ENCODE results near the gene UACA.

UACA gene

GRCh38 chr15:70768257-70768883, 5.0 kb upstream of the UACA start:
- TF ChIP-seq ZNF384 (IDR thresholded peaks at IDR 0.05) (no peak), CTBP1 (IDR thresholded peaks at IDR 0.05; ENCODE audit: borderline replicate concordance) (no peak), BHLHE40 (IDR thresholded peaks at IDR 0.05; ENCODE audit: borderline replicate concordance) (no peak), FOXM1 (IDR thresholded peaks at IDR 0.05; ENCODE audit: borderline replicate concordance) (no peak), ARNT (IDR thresholded peaks at IDR 0.05) (no peak), FOXA1 (IDR thresholded peaks at IDR 0.05) (no peak), PKNOX1 (IDR thresholded peaks at IDR 0.05) (no peak), L3MBTL2 (conservative IDR thresholded peaks at IDR 0.05) (no peak), SP1 (IDR thresholded peaks at IDR 0.05) (no peak), ELF4 (IDR thresholded peaks at IDR 0.05) (no peak), LEF1 (IDR thresholded peaks at IDR 0.05; ENCODE audit: borderline replicate concordance) (no peak), NFRKB (IDR thresholded peaks at IDR 0.05) (no peak), TARDBP (IDR thresholded peaks at IDR 0.05) (no peak), FOXK2 (IDR thresholded peaks at IDR 0.05) (no peak), HDGF (IDR thresholded peaks at IDR 0.05; ENCODE audit: borderline replicate concordance) (no peak), SUZ12 (IDR thresholded peaks at IDR 0.05) (no peak)
- no peak for DNase-seq (ENCODE audit: extremely low spot score)
- ChIA-PET CTCF (interaction anchor here (1.2 to 1.9 kb wide), 2 partner anchors 9 to 43 kb away, joined by 5 to 6 read pairs; no protein-coding TSS in a partner anchor), POLR2A (no interaction called here)

- POLR2A ChIA-PET = no interaction called here
- no peak for DNase-seq (ENCODE audit: extremely low spot score)
- CTCF ChIA-PET = interaction anchor here (1.2 to 1.9 kb wide), 2 partner anchors 10 to 44 kb away, joined by 5 to 6 read pairs; no protein-coding TSS in a partner anchor
- TF ChIP-seq HDGF (IDR thresholded peaks at IDR 0.05; ENCODE audit: borderline replicate concordance) = no peak
- no peak for TF ChIP-seq L3MBTL2 (conservative IDR thresholded peaks at IDR 0.05)
- no peak for TF ChIP-seq FOXK2 (IDR thresholded peaks at IDR 0.05)
- TF ChIP-seq FOXM1 (IDR thresholded peaks at IDR 0.05; ENCODE audit: borderline replicate concordance) = no peak
- TF ChIP-seq CTBP1 (IDR thresholded peaks at IDR 0.05; ENCODE audit: borderline replicate concordance) = no peak
Measured at GRCh38 chr15:70767667-70768066, 4.3 kb upstream of the UACA start.

GRCh38 chr15:70766597-70766996, 3.2 kb upstream of the UACA start:
- ChIA-PET POLR2A (no interaction called here), CTCF (no interaction called here)
- DNase-seq (ENCODE audit: extremely low spot score) = no peak
- TF ChIP-seq LEF1 (IDR thresholded peaks at IDR 0.05; ENCODE audit: borderline replicate concordance) (no peak), ZNF384 (IDR thresholded peaks at IDR 0.05) (no peak), FOXK2 (IDR thresholded peaks at IDR 0.05) (no peak), SP1 (IDR thresholded peaks at IDR 0.05) (no peak), ELF4 (IDR thresholded peaks at IDR 0.05) (no peak), L3MBTL2 (conservative IDR thresholded peaks at IDR 0.05) (no peak), TARDBP (IDR thresholded peaks at IDR 0.05) (no peak), NFRKB (IDR thresholded peaks at IDR 0.05) (no peak), SUZ12 (IDR thresholded peaks at IDR 0.05) (no peak), FOXA1 (IDR thresholded peaks at IDR 0.05) (no peak), FOXM1 (IDR thresholded peaks at IDR 0.05; ENCODE audit: borderline replicate concordance) (no peak), HDGF (IDR thresholded peaks at IDR 0.05; ENCODE audit: borderline replicate concordance) (no peak)

GRCh38 chr15:70765504-70766281, 2.3 kb upstream of the UACA start:
- TF ChIP-seq SP1 (IDR thresholded peaks at IDR 0.05) (no peak), HDGF (IDR thresholded peaks at IDR 0.05; ENCODE audit: borderline replicate concordance) (no peak), ZNF384 (IDR thresholded peaks at IDR 0.05) (no peak), SUZ12 (IDR thresholded peaks at IDR 0.05) (no peak), LEF1 (IDR thresholded peaks at IDR 0.05; ENCODE audit: borderline replicate concordance) (no peak), FOXK2 (IDR thresholded peaks at IDR 0.05) (no peak), L3MBTL2 (conservative IDR thresholded peaks at IDR 0.05) (no peak), NFRKB (IDR thresholded peaks at IDR 0.05) (no peak), FOXM1 (IDR thresholded peaks at IDR 0.05; ENCODE audit: borderline replicate concordance) (no peak), FOXA1 (IDR thresholded peaks at IDR 0.05) (no peak), CTBP1 (IDR thresholded peaks at IDR 0.05; ENCODE audit: borderline replicate concordance) (no peak), ARNT (IDR thresholded peaks at IDR 0.05) (no peak), BHLHE40 (IDR thresholded peaks at IDR 0.05; ENCODE audit: borderline replicate concordance) (no peak), ELF4 (IDR thresholded peaks at IDR 0.05) (no peak), PKNOX1 (IDR thresholded peaks at IDR 0.05) (no peak), TARDBP (IDR thresholded peaks at IDR 0.05) (no peak)
- DNase-seq (ENCODE audit: extremely low spot score) = no peak
- POLR2A ChIA-PET = no interaction called here
- CTCF ChIA-PET = interaction anchor here (0.5 kb wide), 1 partner anchor 35 kb away, joined by 3 read pairs; no protein-coding TSS in a partner anchor

GRCh38 chr15:70763950-70764730, 782 bp upstream of the UACA start:
- ChIA-PET CTCF (interaction anchor here (0.6 kb wide), 1 partner anchor 25 kb away, joined by 3 read pairs; no protein-coding TSS in a partner anchor), POLR2A (interaction anchor here (0.8 to 1.1 kb wide), 12 partner anchors 8 to 179 kb away, joined by 3 to 6 read pairs (median 3); no protein-coding TSS in a partner anchor)
- TF ChIP-seq BHLHE40 (IDR thresholded peaks at IDR 0.05; ENCODE audit: borderline replicate concordance) (no peak), PKNOX1 (IDR thresholded peaks at IDR 0.05) (no peak; the same call in 1 of the 2 replicates), SP1 (IDR thresholded peaks at IDR 0.05) (no peak), ELF4 (IDR thresholded peaks at IDR 0.05) (no peak), LEF1 (IDR thresholded peaks at IDR 0.05; ENCODE audit: borderline replicate concordance) (no peak)
- DNase-seq (ENCODE audit: extremely low spot score) = no peak

Data from HEK293T (cell line).